ENCODE data around the gene TMEM208.

TMEM208 gene

GRCh38 chr16:67191411-67191994 is 35.4 kb upstream of the TMEM208 start:
- DNase-seq (ENCODE audit: low read depth in 2 of 2, low spot score in 1 of 2) = no peak

- DNase-seq (ENCODE audit: low read depth in 2 of 2, low spot score in 1 of 2) = peak; percentile 65 to 76
These were observed 34.8 kb upstream of the TMEM208 start, which contains the start of gene E2F4 for GRCh38 chr16:67191995-67192681. Gene E2F4 (plus strand): TSS chr16:67192155. CDS start chr16:67192228, 73 bp downstream.

GRCh38 chr16:67192781-67193361 is 34.1 kb upstream of the TMEM208 start:
- no peak for DNase-seq (ENCODE audit: low read depth in 2 of 2, low spot score in 1 of 2)

- no peak for DNase-seq (ENCODE audit: low read depth in 2 of 2, low spot score in 1 of 2)
These were observed 33.4 kb upstream of the TMEM208 start for GRCh38 chr16:67193536-67193935.

GRCh38 chr16:67194260-67194659 is 32.7 kb upstream of the TMEM208 start:
- DNase-seq (ENCODE audit: low read depth in 2 of 2, low spot score in 1 of 2) = no peak

- DNase-seq (ENCODE audit: low read depth in 2 of 2, low spot score in 1 of 2) = no peak
These were observed 31.3 kb upstream of the TMEM208 start for GRCh38 chr16:67195676-67196075.

GRCh38 chr16:67196881-67197280 is 30.0 kb upstream of the TMEM208 start:
- no peak for DNase-seq (ENCODE audit: low read depth in 2 of 2, low spot score in 1 of 2)

- DNase-seq (ENCODE audit: low read depth in 2 of 2, low spot score in 1 of 2) = no peak
These were observed 29.2 kb upstream of the TMEM208 start for GRCh38 chr16:67197704-67198103.

- DNase-seq (ENCODE audit: low read depth in 2 of 2, low spot score in 1 of 2) = no peak
These were observed 28.6 kb upstream of the TMEM208 start for GRCh38 chr16:67198238-67198734.

- DNase-seq (ENCODE audit: low read depth in 2 of 2, low spot score in 1 of 2) = no peak
These were observed 27.7 kb upstream of the TMEM208 start, which contains the start of gene ELMO3 for GRCh38 chr16:67199011-67199807. Gene ELMO3 (plus strand): TSS chr16:67199131. CDS start chr16:67199327, 196 bp downstream.

GRCh38 chr16:67199808-67200198 is 27.1 kb upstream of the TMEM208 start:
- DNase-seq (ENCODE audit: low read depth in 2 of 2, low spot score in 1 of 2) = no peak

- DNase-seq (ENCODE audit: low read depth in 2 of 2, low spot score in 1 of 2) = no peak
These were observed 26.4 kb upstream of the TMEM208 start for GRCh38 chr16:67200491-67200890.

GRCh38 chr16:67201411-67202345 is 25.3 kb upstream of the TMEM208 start:
- no peak for DNase-seq (ENCODE audit: low read depth in 2 of 2, low spot score in 1 of 2)

GRCh38 chr16:67202426-67202825 is 24.5 kb upstream of the TMEM208 start:
- DNase-seq (ENCODE audit: low read depth in 2 of 2, low spot score in 1 of 2) = no peak

- no peak for DNase-seq (ENCODE audit: low read depth in 2 of 2, low spot score in 1 of 2)
These were observed 23.9 kb upstream of the TMEM208 start for GRCh38 chr16:67202956-67203493.

GRCh38 chr16:67204076-67204475 is 22.9 kb upstream of the TMEM208 start:
- no peak for DNase-seq (ENCODE audit: low read depth in 2 of 2, low spot score in 1 of 2)

- no peak for DNase-seq (ENCODE audit: low read depth in 2 of 2, low spot score in 1 of 2)
These were observed 20.6 kb upstream of the TMEM208 start for GRCh38 chr16:67206129-67206837.

- no peak for DNase-seq (ENCODE audit: low read depth in 2 of 2, low spot score in 1 of 2)
These were observed 20.1 kb upstream of the TMEM208 start for GRCh38 chr16:67206838-67207248.
